H54 (cell line): ENCODE measurements around the gene ADGRA3.

Experiments
- DNase-seq: peaks from one replicate; pipeline ENCODE4 v3.0.0; 2011; ENCODE audit warnings: low spot score, mixed read lengths; ENCODE audit not compliant: insufficient read length
- FAIRE-seq: peaks from 3 replicates; lab custom pipeline; 2011; peaks lifted over from hg19 to GRCh38; lab: Jason Lieb, UNC
- POLR2A ChIP-seq: IDR thresholded peaks from 2 replicates; pipeline ENCODE4 v1.6.1; 2011; ENCODE audit warnings: low read depth, mild to moderate bottlenecking, low read length

ADGRA3 gene

GRCh38 chr4:22458098-22458497 is 57.8 kb downstream of the ADGRA3 start:
- no peak for TF ChIP-seq POLR2A
- DNase-seq, result no peak
- FAIRE-seq, result no peak

- no peak for FAIRE-seq
- DNase-seq, result no peak
These were observed 58.5 kb downstream of the ADGRA3 start for GRCh38 chr4:22457348-22457747.

DNA sequence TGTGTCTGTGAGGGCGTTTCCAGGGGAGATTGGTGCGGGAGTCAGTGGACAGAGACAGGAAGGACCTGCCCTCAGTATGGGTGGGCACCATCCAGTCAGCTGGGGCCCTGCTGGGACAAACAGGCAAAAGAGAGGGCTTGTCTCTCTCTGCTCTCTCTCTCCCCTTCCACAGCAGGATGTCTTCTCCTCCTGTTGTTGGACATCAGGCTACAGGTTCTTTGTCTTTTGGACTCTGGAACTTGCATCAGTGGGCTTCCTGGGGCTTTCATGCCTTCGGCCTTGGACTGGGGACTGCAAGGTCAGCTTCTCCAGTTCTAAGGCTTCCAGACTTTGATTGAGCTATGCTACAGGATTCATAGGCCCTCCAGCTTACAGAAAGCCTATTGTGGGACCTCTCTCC is 59.6 kb downstream of the ADGRA3 start:
- FAIRE-seq, result no peak
- no peak for TF ChIP-seq POLR2A

More at GRCh38 chr4:22457348-22457747, 58.5 kb downstream of the ADGRA3 start:
- no peak for TF ChIP-seq POLR2A

GRCh38 chr4:22454955-22455354 is 60.9 kb downstream of the ADGRA3 start:
- FAIRE-seq (no peak), DNase-seq (no peak)
- TF ChIP-seq POLR2A, result no peak

More for the DNA sequence above, 59.6 kb downstream of the ADGRA3 start:
- DNase-seq, result no peak

DNA sequence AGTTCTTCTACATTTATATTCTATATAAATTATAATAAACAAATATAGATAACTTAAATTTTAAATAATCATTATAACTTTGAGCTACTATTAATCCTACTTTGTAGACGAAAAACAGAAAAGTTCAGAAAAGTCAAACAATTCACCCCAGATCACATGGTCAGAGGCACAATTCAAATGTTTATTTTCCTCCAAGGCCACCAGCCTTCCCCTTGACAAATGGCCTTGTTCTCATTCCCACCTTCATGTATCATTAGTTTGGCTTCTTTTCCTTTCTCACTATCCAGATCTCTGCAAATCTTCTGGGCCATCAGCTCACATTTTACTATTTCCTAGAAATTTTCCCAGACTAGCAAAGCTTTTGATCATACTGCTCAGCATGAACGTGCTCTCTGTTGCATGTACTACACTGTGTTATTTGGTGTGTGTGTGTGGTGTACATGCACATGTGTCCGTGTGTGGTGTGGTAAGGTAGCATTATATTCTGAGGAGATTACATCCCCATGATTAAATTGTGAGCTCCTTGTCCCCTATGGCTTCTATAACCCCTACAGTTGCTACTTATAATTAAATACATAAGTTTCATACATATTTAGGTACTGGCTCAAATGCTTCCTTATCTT is 61.5 kb downstream of the ADGRA3 start:
- no peak for TF ChIP-seq POLR2A
- DNase-seq, result no peak
- no peak for FAIRE-seq

- FAIRE-seq (no peak), DNase-seq (no peak)
- TF ChIP-seq POLR2A, result no peak
These were observed 71.1 kb downstream of the ADGRA3 start for GRCh38 chr4:22444813-22445212.

- FAIRE-seq (no peak), DNase-seq (no peak)
- no peak for TF ChIP-seq POLR2A
These were observed 72.9 kb downstream of the ADGRA3 start for GRCh38 chr4:22442956-22443355.

- FAIRE-seq, result no peak
- no peak for DNase-seq
- no peak for TF ChIP-seq POLR2A
These were observed 74.9 kb downstream of the ADGRA3 start for GRCh38 chr4:22440999-22441398.

DNA sequence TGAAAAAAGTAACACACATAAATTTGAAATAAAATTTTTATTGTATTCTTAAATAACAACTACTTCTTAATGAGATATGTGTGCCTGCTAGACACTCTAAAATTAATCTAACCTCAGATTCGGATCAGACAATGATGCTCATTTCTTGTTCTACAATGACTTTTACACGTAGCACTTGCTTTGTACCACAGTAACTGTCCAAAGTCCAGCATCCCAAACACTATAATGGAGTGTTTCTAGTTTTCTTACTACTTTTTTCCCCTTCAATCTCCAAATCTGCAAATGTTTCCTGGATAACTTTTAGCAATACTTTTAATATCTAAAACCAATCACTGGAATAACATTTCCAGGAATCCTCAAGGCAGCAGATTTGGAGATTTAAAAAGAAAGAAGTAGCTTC is 75.9 kb downstream of the ADGRA3 start:
- DNase-seq (no peak), FAIRE-seq (no peak)
- no peak for TF ChIP-seq POLR2A

- FAIRE-seq, result no peak
These were observed 80.2 kb downstream of the ADGRA3 start for GRCh38 chr4:22435652-22436051.

DNA sequence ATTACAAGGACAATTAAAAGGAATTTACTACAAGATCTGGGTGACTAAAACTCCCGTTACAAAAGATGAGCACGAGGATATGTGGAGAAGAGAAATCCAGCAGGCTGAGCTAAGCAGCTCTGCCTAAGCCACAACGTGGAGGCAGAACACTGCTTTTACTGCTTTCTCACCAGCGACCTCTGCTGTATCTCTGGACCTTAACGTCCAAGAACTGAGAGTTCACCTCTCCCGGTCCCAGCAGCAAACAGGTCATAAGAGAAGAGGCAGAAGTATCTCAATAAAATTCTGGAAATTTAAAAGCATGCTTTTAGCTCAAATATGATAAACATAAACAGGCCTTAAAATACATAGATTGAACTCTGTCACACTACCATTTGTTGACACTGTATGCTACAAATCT is 81.0 kb downstream of the ADGRA3 start:
- DNase-seq (no peak), FAIRE-seq (no peak)
- no peak for TF ChIP-seq POLR2A

More at GRCh38 chr4:22435652-22436051, 80.2 kb downstream of the ADGRA3 start:
- TF ChIP-seq POLR2A, result no peak
- DNase-seq, result no peak

DNA sequence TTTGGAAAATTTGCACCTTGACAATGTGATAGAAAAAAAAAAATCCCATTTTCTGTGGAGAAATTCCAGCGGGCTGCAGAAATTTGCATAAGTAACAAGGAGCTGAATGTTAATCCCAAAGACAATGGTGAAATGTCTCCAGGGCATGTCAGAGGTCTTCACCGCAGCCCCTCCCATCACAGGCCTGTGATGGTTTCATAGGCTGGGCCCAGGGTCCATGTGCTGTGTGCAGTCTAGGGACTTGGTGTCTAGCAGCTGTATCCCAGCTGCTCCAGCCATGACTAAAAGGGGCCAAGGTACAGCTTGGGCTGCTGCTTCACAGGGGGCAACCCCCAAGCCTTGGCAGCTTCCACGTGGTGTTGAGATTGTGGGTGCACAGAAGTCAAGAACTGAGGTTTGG is 85.2 kb downstream of the ADGRA3 start:
- DNase-seq, result no peak
- no peak for TF ChIP-seq POLR2A
- FAIRE-seq, result no peak

- no peak for TF ChIP-seq POLR2A
- FAIRE-seq (no peak), DNase-seq (no peak)
These were observed 87.4 kb downstream of the ADGRA3 start for GRCh38 chr4:22428441-22428840.

DNA sequence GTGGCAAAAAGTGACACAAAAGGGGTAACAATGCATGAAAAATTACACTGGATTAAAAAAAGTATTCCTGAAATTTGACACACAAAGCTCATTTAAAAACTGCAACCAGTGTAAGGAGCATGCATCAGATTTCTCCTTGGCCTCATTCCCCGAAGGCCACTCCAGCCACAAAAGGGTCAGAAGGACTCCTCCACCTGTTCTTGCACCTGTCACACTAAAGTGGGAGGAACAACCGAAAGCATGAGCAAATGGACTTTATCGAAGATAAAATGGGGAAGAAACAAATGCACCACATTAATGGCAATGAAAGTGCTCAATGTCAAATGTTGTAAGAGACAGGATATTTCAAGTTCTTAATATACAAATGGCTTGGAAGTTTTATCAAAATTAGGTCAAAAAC is 88.2 kb downstream of the ADGRA3 start:
- no peak for FAIRE-seq
- no peak for DNase-seq

GRCh38 chr4:22420291-22420690 is 95.6 kb downstream of the ADGRA3 start:
- DNase-seq (no peak), FAIRE-seq (no peak)
- no peak for TF ChIP-seq POLR2A

More for the DNA sequence above, 88.2 kb downstream of the ADGRA3 start:
- no peak for TF ChIP-seq POLR2A
